GM12875 (cell line): ENCODE data around the gene ARHGEF19.
A peak's percentile ranks its signal among the peaks of the same experiment; 100 is the strongest.

ENCODE experiments used
- H3K4me3 ChIP-seq: one replicate; pipeline ENCODE4 v1.5.1; 2011; ENCODE audit warnings: low read depth, low read length, control low read depth
- CTCF ChIP-seq: IDR thresholded peaks from 2 replicates; pipeline ENCODE4 v1.5.1; 2011; ENCODE audit warnings: low read depth, mild to moderate bottlenecking, control low read depth, inconsistent platforms, low read length, moderate library complexity, borderline replicate concordance; ENCODE audit not compliant: insufficient read depth

Gene ARHGEF19

GRCh38 chr1:16243936-16244649, 31.6 kb upstream of the ARHGEF19 start:
- H3K4me3 ChIP-seq = no peak overlapping the region
- peak; percentile 82 for TF ChIP-seq CTCF

- TF ChIP-seq CTCF = no peak
- H3K4me3 ChIP-seq = no peak overlapping the region
Measured at GRCh38 chr1:16243215-16243610, 30.8 kb upstream of the ARHGEF19 start.

- no peak for TF ChIP-seq CTCF
- no peak overlapping the region for H3K4me3 ChIP-seq
Measured at GRCh38 chr1:16242556-16243214, 30.2 kb upstream of the ARHGEF19 start.

- no peak for TF ChIP-seq CTCF
- no peak overlapping the region for H3K4me3 ChIP-seq
Measured at GRCh38 chr1:16241221-16241708, 28.8 kb upstream of the ARHGEF19 start.

GRCh38 chr1:16239972-16240491, 27.6 kb upstream of the ARHGEF19 start:
- no peak for TF ChIP-seq CTCF
- H3K4me3 ChIP-seq = no peak overlapping the region

- peak overlapping the region; percentile 40 for H3K4me3 ChIP-seq
- no peak for TF ChIP-seq CTCF
Measured at GRCh38 chr1:16237343-16237830, 24.9 kb upstream of the ARHGEF19 start.
